ENCODE measurements around the gene KCNQ1.

Gene KCNQ1

GRCh38 chr11:2775083-2775625 lies 330.3 kb downstream of the KCNQ1 start:
- no peak overlapping the region for H3K4me3 ChIP-seq (ENCODE audit: low read depth, low read length)
- TF ChIP-seq CTCF (IDR thresholded peaks at IDR 0.05; ENCODE audit: borderline replicate concordance, insufficient read depth, low read depth, low read length), result no peak

DNA sequence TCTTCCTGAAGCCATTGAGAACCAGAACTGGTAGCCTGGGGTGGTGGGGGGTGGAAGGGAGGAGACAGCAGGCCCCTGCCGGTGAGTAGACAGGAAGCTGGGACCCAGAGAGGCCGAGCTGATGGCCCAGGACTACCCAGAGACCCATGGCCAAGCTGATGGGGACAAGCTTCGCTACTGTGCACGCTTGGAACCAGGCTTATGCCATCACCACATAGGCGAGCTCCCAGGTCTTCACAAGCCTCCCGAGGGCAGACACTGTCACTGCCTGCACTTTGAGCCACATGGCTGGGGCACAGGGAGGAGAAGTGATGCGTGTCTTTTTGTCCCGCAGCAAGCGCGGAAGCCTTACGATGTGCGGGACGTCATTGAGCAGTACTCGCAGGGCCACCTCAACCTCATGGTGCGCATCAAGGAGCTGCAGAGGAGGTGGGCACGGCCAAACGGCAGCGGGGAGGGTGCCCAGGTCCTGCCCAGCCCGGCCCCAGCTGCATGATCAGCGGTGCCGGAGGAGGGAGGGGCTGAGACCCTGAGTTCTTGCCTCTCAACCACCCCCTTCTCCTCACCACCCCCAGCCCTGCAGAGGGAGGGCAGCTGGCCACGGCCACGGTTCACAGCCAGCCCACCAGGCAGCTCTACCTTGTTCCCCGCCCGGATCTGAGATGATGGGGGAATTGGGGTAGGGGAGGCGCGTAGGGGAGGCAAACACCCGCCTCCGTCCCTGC lies 331.0 kb downstream of the KCNQ1 start:
- H3K4me3 ChIP-seq (ENCODE audit: low read depth, low read length), result no peak overlapping the region
- TF ChIP-seq CTCF (IDR thresholded peaks at IDR 0.05; ENCODE audit: borderline replicate concordance, insufficient read depth, low read depth, low read length), result no peak

GRCh38 chr11:2776351-2777061 lies 331.7 kb downstream of the KCNQ1 start:
- TF ChIP-seq CTCF (IDR thresholded peaks at IDR 0.05; ENCODE audit: borderline replicate concordance, insufficient read depth, low read depth, low read length), result no peak
- H3K4me3 ChIP-seq (ENCODE audit: low read depth, low read length), result no peak overlapping the region

- no peak overlapping the region for H3K4me3 ChIP-seq (ENCODE audit: low read depth, low read length)
- no peak for TF ChIP-seq CTCF (IDR thresholded peaks at IDR 0.05; ENCODE audit: borderline replicate concordance, insufficient read depth, low read depth, low read length)
Observed at GRCh38 chr11:2777386-2777785, 332.6 kb downstream of the KCNQ1 start.

GRCh38 chr11:2777871-2778629 lies 333.2 kb downstream of the KCNQ1 start:
- no peak overlapping the region for H3K4me3 ChIP-seq (ENCODE audit: low read depth, low read length)
- no peak for TF ChIP-seq CTCF (IDR thresholded peaks at IDR 0.05; ENCODE audit: borderline replicate concordance, insufficient read depth, low read depth, low read length)

DNA sequence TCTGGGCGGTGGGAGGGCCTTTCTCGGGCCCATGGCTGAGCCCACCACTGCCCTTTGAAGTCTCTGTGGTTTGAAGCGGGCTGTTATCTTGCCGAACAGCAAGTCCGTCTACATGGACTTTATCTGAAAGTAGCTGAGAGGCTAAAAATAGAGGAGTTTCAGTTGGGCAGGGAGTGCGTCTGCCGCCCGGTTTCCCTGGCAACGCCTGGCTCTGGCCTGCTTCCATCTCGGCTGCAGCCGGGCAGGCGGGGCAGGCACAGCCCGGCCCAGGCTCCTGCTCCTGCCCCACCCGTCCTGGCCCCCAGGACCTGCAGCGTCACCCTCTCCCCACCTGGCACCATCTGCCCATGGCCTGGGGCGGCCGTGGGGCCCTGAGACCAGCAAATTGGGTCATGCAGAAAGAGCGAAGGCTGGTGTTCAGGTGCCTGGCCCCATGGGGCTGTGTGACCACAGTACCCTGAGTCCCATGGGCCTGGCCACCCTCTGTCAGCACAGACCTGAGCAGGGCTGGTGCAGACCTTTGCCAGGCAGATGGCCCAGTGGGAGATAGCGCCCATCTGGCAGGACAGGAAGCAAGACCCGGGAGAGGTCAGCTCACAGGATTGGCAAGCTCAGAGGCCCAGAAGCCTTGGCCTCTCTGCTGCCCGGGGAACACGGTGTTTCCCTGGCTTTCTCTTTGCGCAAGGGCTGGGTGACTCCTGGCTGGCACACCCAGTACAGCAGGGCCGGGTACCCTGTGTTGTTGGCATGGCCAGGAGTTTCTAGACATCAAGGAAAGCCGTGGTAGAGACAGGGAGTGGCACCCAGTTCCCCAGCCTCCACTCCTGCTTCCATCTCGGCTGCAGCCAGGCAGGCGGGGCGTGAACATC lies 334.1 kb downstream of the KCNQ1 start:
- no peak overlapping the region for H3K4me3 ChIP-seq (ENCODE audit: low read depth, low read length)
- no peak for TF ChIP-seq CTCF (IDR thresholded peaks at IDR 0.05; ENCODE audit: borderline replicate concordance, insufficient read depth, low read depth, low read length)

Data from GM12875 (cell line).